GM18508 (cell line): ENCODE measurements around the gene VMP1.
A peak's percentile ranks its signal among the peaks of the same experiment; 100 is the strongest.
"Not testable (repeated sequence)": the region's sequence is repeated elsewhere in the genome, so short reads cannot be mapped to it uniquely, and the experiment has no call there.

Source experiments
- ATAC-seq: cut with Tn5 transposase; IDR thresholded peaks from one replicate; pipeline ENCODE4 v1.9.1; 2021; ENCODE audit warnings: moderate number of reproducible peaks; ENCODE audit not compliant: insufficient read depth, unreplicated experiment

The VMP1 gene

GRCh38 chr17:59771093-59771492 lies 63.6 kb downstream of the VMP1 start:
- no peak for ATAC-seq

- ATAC-seq, result no peak
These were observed 68.4 kb downstream of the VMP1 start for GRCh38 chr17:59775786-59776350.

- ATAC-seq, result no peak
These were observed 69.1 kb downstream of the VMP1 start for GRCh38 chr17:59776577-59776976.

DNA sequence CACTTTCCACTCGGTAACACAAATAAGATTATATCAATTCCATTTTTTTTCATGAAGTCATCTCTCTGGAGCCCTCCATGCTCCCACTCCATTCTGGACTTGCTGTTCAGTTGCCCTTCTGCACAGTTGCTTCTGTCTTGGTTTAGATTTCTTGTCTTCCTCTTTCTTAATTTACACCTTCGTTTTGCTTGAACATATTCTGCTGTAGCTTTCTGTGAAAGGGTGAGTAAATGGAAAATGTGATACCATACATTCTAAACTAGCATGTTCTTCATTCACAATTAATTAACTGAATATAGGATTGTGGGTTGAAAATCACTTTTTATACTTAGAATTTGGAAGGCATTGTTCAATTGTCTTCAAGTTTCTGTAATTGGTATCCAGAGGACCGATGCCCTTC lies 69.6 kb downstream of the VMP1 start:
- no peak for ATAC-seq

DNA sequence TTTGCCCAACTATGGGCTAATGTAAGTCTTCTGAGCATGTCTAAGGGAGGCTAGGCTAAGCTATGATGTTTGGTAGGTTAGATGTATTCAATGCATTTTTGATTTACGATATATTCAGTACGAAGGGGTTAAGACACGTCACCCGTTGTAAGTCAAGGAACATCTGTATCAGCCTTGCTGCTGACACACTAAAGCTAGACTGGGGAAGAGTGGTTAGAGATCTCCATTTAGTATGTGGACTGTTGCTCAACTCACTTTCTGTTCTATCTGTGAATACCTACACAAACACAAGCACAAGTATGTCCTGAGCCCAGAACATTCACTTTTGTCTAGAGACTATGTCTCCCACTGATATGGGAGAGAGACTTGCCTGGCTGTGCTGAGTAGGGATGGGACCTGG lies 71.5 kb downstream of the VMP1 start:
- no peak for ATAC-seq

- ATAC-seq, result no peak
These were observed 72.1 kb downstream of the VMP1 start for GRCh38 chr17:59779521-59779920.

GRCh38 chr17:59780548-59780947 lies 73.1 kb downstream of the VMP1 start:
- not testable (repeated sequence) for ATAC-seq

DNA sequence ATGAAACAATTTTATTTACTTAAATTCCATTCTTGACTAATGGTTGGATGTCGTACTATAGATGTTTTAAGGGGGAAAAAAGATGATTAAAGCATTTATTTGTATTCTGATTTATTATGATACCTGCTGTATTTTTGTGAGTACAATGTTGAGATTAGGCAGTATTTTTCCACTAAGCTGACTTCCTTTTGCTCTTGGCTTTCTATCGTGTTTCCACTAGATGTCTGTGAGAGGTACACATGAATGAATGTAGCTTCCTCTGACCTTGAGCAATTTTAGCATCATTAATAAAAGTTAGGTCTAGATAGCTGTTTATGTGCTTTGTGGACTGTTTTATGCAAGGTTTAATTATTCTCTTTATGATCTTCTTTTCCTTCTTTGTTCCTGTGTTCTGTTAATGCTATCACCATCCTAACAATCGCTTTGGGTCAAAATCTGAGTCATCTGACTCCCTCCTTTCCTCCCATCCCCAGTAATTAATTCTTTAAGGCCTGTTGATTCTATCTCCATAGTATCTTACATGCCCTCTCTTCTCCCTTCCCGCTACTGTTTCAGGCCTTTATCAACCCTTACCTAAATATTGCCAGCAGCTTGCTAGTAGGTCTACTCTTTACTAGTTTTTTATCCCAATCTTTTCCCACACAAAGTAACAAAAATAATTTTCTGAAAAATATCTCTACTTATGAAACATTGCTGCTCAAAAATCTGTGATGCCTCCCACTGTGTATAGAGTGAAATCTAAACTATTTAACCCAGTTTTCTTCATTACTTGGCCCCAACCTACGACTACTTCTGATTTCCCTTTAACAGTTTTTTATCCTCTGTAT lies 76.0 kb downstream of the VMP1 start:
- ATAC-seq, result no peak

- ATAC-seq, result no peak
These were observed 77.8 kb downstream of the VMP1 start for GRCh38 chr17:59785091-59785799.

DNA sequence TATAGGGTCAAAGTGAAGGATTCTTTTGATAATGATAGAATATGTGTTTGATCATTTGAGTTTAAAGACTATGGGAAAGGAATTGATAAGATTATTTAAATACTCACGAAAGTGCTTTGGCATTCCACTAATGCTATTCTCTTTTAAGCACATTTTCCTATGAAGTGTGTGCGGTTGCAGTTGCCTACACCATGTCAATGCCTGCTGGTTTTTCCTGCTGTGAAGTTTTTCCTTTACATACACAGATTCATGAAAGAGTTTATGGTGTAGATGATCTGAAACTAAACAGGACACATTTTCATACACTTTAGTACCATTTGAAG lies 78.7 kb downstream of the VMP1 start:
- no peak for ATAC-seq

DNA sequence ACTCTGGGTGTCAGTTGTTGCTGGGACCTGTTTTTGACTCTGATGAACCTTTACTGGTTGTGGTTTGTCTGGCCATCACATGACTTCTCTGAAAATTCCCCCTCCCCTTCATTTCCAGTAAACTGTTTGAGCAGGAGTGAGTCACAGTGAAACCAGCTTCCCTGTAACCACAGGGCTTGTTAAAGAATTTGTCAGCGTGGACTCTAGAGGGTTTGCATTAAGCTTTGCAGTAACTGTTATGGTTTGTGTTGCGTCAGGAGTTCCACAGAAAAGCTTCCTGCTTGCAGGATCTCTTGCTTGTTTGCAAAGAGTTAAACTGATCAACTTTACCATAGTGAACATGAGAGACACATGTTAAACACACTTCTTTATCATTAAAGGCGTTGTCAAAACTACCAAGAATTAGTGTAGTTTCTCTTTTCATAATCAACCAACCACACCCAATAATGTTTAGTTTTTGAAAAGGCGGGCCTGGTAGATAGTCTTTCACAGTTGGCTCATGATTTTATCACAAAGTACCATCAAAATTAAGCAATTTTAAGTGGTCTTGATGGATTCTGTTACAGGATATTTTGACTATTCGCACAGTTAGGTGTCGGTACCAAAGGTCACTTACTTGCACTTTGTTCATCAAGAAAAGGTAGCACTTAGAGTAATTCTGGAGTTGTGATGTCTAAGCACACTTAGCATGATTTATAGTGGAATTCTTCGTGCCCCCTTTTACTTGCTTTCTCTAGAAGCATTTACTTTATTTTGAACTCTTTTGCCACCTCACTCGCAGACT lies 79.3 kb downstream of the VMP1 start:
- ATAC-seq, result peak; percentile 68

DNA sequence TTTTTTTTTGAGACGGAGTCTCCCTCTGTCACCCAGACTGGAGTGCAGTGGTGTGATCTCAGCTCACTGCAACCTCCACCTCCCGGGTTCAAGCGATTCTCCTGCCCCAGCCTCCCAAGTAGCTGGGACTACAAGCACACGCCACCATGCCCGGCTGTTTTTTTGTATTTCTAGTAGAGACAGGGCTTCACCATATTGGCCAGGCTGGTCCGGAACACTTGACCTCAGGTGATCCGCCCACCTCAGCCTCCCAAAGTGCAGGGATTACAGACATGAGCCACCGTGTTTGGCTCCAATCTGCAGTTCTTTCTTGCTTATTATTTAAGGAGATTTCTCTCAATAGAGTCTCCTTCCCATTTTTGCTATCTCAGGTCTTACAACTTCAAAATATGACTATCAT lies 82.4 kb downstream of the VMP1 start:
- ATAC-seq, result not testable (repeated sequence)

- not testable (repeated sequence) for ATAC-seq
These were observed 83.0 kb downstream of the VMP1 start for GRCh38 chr17:59790418-59790817.

- ATAC-seq, result no peak
These were observed 83.5 kb downstream of the VMP1 start for GRCh38 chr17:59790910-59791309.

DNA sequence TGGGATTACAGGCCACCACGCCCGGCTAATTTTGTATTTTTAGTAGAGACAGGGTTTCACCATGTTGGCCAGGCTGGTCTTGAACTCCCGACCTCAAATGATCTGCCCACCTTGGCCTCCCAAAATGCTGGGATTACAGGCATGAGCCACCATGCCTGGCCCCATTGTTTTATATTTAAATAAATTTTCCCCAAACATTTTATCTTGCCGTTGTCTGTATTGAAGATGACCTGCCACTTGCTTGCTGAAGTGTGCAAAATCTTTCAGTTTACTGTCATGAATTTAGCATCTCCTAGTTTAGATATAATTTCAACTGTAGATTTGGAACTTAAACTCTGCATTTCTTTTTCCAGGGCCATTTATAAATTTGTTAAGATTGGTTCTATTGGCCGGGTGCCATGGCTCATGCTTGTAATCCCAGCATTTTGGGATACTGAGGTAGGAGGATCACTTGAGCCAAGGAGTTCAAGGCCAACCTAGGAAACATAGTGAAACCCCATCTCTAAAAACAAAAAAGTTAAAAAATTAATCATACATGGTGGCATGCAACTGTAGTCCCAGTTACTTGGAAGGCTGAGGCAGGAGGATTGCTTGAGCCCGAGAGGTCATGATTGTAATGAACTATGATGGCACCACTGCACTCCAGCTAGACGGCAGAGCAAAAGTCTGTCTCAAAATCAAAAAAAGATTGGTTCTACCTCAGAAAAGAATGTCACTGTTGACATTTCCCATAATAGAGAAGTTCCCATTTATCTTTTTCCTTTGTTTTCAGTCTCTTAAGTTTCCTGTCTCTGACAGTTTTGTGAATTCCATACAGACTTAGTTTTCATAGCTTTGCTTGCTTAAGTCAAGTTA lies 84.4 kb downstream of the VMP1 start:
- no peak for ATAC-seq

GRCh38 chr17:59792458-59792823 lies 85.0 kb downstream of the VMP1 start:
- not testable (repeated sequence) for ATAC-seq

- ATAC-seq, result no peak
These were observed 85.8 kb downstream of the VMP1 start for GRCh38 chr17:59793205-59793604.

GRCh38 chr17:59796138-59796537 lies 88.7 kb downstream of the VMP1 start:
- no peak for ATAC-seq

DNA sequence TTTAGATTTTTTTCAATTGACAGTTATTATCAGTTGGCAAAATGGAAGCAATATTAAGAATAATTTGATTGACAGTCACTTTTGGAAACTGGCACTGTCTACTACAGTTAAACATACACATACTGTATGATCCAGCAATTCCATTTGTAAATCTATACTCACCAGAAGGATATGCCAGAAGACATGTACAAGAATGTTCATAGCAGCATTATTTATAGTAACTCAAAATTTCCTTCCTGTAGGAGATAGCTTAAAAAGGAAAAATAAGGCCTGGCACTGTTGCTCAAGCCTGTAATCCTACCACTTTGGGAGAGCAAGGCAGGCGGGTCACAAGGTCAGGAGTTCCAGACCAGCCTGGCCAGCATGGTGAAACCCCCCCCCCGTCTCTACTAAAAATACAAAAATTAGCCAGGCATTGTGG lies 89.3 kb downstream of the VMP1 start:
- no peak for ATAC-seq

- no peak for ATAC-seq
These were observed 90.7 kb downstream of the VMP1 start for GRCh38 chr17:59798111-59798510.
